GM18505 (cell line): ENCODE results near the gene LIPA.
"Not testable (repeated sequence)": the region's sequence is repeated elsewhere in the genome, so short reads cannot be mapped to it uniquely, and the experiment has no call there.

Source experiments
- ATAC-seq: cut with Tn5 transposase; IDR thresholded peaks from one replicate; pipeline ENCODE4 v1.9.1; 2021; ENCODE audit not compliant: unreplicated experiment
- POLR2A ChIP-seq: IDR thresholded peaks from 4 replicates; pipeline ENCODE4 v1.6.1; 2011; ENCODE audit warnings: borderline replicate concordance; ENCODE audit not compliant: insufficient read depth, insufficient read length; ENCODE audit errors: extremely low read depth

The LIPA gene

GRCh38 chr10:89251409-89252224 is at the start of gene LIPA:
TSS of gene LIPA (minus strand) at chr10:89251775. CDS start at chr10:89247648, 4,127 bp downstream.
- peak; percentile 84 for TF ChIP-seq POLR2A
- ATAC-seq = peak; percentile 96

- no peak for ATAC-seq
These were observed 49.7 kb upstream of the LIPA start for GRCh38 chr10:89301232-89301631.

GRCh38 chr10:89299031-89299430 is 47.5 kb upstream of the LIPA start:
- TF ChIP-seq POLR2A = no peak
- no peak for ATAC-seq

More at GRCh38 chr10:89301232-89301631, 49.7 kb upstream of the LIPA start:
- TF ChIP-seq POLR2A = no peak

- TF ChIP-seq POLR2A = no peak
- no peak for ATAC-seq
These were observed 46.2 kb upstream of the LIPA start for GRCh38 chr10:89297791-89298190.

- no peak for ATAC-seq
- TF ChIP-seq POLR2A = no peak
These were observed 45.8 kb upstream of the LIPA start for GRCh38 chr10:89297356-89297755.

- no peak for ATAC-seq
These were observed 44.7 kb upstream of the LIPA start for GRCh38 chr10:89296220-89296648.

GRCh38 chr10:89295597-89295996 is 44.0 kb upstream of the LIPA start:
- ATAC-seq = no peak

More at GRCh38 chr10:89296220-89296648, 44.7 kb upstream of the LIPA start:
- TF ChIP-seq POLR2A = no peak

GRCh38 chr10:89294721-89295239 is 43.2 kb upstream of the LIPA start:
- TF ChIP-seq POLR2A = no peak
- ATAC-seq = no peak

More at GRCh38 chr10:89295597-89295996, 44.0 kb upstream of the LIPA start:
- TF ChIP-seq POLR2A = no peak

- ATAC-seq = not testable (repeated sequence)
These were observed 33.7 kb upstream of the LIPA start for GRCh38 chr10:89285303-89285702.

- ATAC-seq = not testable (repeated sequence)
These were observed 33.1 kb upstream of the LIPA start for GRCh38 chr10:89284711-89285110.

GRCh38 chr10:89283936-89284475 is 32.4 kb upstream of the LIPA start:
- no peak for TF ChIP-seq POLR2A
- ATAC-seq = no peak

- TF ChIP-seq POLR2A = no peak
- no peak for ATAC-seq
These were observed 31.7 kb upstream of the LIPA start for GRCh38 chr10:89283025-89283935.
